HG02678 (cell line): ENCODE results near the gene LRFN3.
"Not testable (repeated sequence)": the region's sequence is repeated elsewhere in the genome, so short reads cannot be mapped to it uniquely, and the experiment has no call there.

Experiments used
- ATAC-seq: cut with Tn5 transposase; IDR thresholded peaks from one replicate; pipeline ENCODE4 v1.9.1; 2021; ENCODE audit warnings: mild to moderate bottlenecking, moderate library complexity; ENCODE audit not compliant: unreplicated experiment

The LRFN3 gene

GRCh38 chr19:35973487-35973886, 37.3 kb downstream of the LRFN3 start:
- ATAC-seq, result no peak

- ATAC-seq, result no peak
Observed at GRCh38 chr19:35975608-35976214, 39.5 kb downstream of the LRFN3 start.

GRCh38 chr19:35977446-35978222, 41.5 kb downstream of the LRFN3 start:
- ATAC-seq, result no peak

- no peak for ATAC-seq
Observed at GRCh38 chr19:35978271-35978670, 42.1 kb downstream of the LRFN3 start.

- ATAC-seq, result no peak
Observed at GRCh38 chr19:35978832-35979365, 42.7 kb downstream of the LRFN3 start.

- ATAC-seq, result not testable (repeated sequence)
Observed at GRCh38 chr19:35980997-35981396, 44.8 kb downstream of the LRFN3 start.

- ATAC-seq, result no peak
Observed at GRCh38 chr19:35983177-35983576, 47.0 kb downstream of the LRFN3 start.

- ATAC-seq, result no peak
Observed at GRCh38 chr19:35986111-35986510, 49.9 kb downstream of the LRFN3 start.

GRCh38 chr19:35986664-35987570, 50.7 kb downstream of the LRFN3 start:
- ATAC-seq, result no peak

GRCh38 chr19:35987571-35987896, 51.4 kb downstream of the LRFN3 start:
- no peak for ATAC-seq

- ATAC-seq, result no peak
Observed at GRCh38 chr19:35988824-35989223, 52.6 kb downstream of the LRFN3 start.

- ATAC-seq, result no peak
Observed at GRCh38 chr19:35990156-35990555, 54.0 kb downstream of the LRFN3 start.

- no peak for ATAC-seq
Observed at GRCh38 chr19:35990771-35991730, 54.9 kb downstream of the LRFN3 start.

GRCh38 chr19:35991731-35992450, 55.7 kb downstream of the LRFN3 start:
- ATAC-seq, result no peak

GRCh38 chr19:35992907-35993765, 57.0 kb downstream of the LRFN3 start:
- ATAC-seq, result no peak

GRCh38 chr19:35993923-35994598, 57.9 kb downstream of the LRFN3 start:
- no peak for ATAC-seq
